Adrenal gland (tissue), 12 donors: ENCODE data around the gene C3orf52. TPM values are rescaled to one million over a fixed set of nuclear protein-coding genes. Genes with fewer than 3 reads are reported as not detected.

Source experiments
- DNase-seq, 7 donors: peaks; one replicate each; pipeline ENCODE4 v3.0.0-alpha.2; 2019 to 2020
- H3K27ac ChIP-seq, 5 donors: fragments of 200-600 bp; sonication (generic) in 4 of 5; 1 replicate in 3 of 5; 2 replicates in 2 of 5; pipeline versions ENCODE4 v1.5.1 to v1.8.0; 2016 to 2020; ENCODE audit warnings: mild to moderate bottlenecking in 1 of 5
- H3K27me3 ChIP-seq: fragments of 200-600 bp; 2 replicates; pipeline ENCODE4 v1.8.0; 2021
- H3K36me3 ChIP-seq, 2 donors: fragments of 200-600 bp; replicated peaks in 1 of 2; 1 replicate in 1 of 2; 2 replicates in 1 of 2; pipeline versions ENCODE4 v1.5.1 to v1.8.0; 2018 to 2022
- H3K4me1 ChIP-seq, 2 donors: fragments of 200-600 bp; replicated peaks in 1 of 2; 1 replicate in 1 of 2; 2 replicates in 1 of 2; pipeline versions ENCODE4 v1.5.1 to v1.8.0; 2018 to 2021
- H3K4me3 ChIP-seq, 4 donors: fragments of 200-600 bp; sonication (generic) in 3 of 4; one replicate each; pipeline ENCODE4 v1.5.1; 2016 to 2018
- H3K9me3 ChIP-seq, 3 donors: fragments of 200-600 bp; sonication (generic) in 1 of 3; replicated peaks in 1 of 3; 1 replicate in 2 of 3; 2 replicates in 1 of 3; pipeline versions ENCODE4 v1.5.1 to v1.8.0; 2016 to 2021
- CTCF ChIP-seq, 6 experiments: fragments of 450-650 bp in 4 of 6; fragments of 200-600 bp in 2 of 6; sonication (generic) in 1 of 6; IDR thresholded peaks; 1 replicate in 5 of 6; 2 replicates in 1 of 6; pipeline versions ENCODE4 v1.5.1 to v1.8.0; 2016 to 2021; ENCODE audit warnings: antibody characterized with exemption in 6 of 6, mild to moderate bottlenecking in 2 of 6, moderate library complexity in 1 of 6
- POLR2A ChIP-seq, 2 donors: fragments of 450-650 bp; IDR thresholded peaks; one replicate each; pipeline ENCODE4 v1.6.1; 2017; ENCODE audit warnings: antibody characterized with exemption in 2 of 2, mild to moderate bottlenecking in 2 of 2, moderate library complexity in 1 of 2
- WGBS, 4 donors: extraction: QIAGEN DNeasy Blood & Tissue Kit in 2 of 4; methylation state at CpG; one replicate each; pipeline versions ENCODE4 v1.1.5 to v1.1.7; 2013 to 2017; 5-methylcytosine and 5-hydroxymethylcytosine counted together
- intact Hi-C, 2 donors: fragments of 100-400 bp; cut with DNase I; formaldehyde crosslinking; loops; one replicate each; pipeline versions ENCODE4 v1.14.1 to v1.15.0; 2022 to 2023
- polyA plus RNA-seq, 3 donors: library from polyadenylated mRNA; stranded (reverse); fragments of 200-250 nt in 2 of 3; fragments of 350-450 nt in 1 of 3; fragmentation: Illumina TruSeq in 1 of 3; extraction: RNeasy Lipid Tissue Mini Kit (QIAGEN cat#74804) in 1 of 3; gene quantifications; one replicate each; pipeline ENCODE4 v1.2.3, GENCODE V29; 2013 to 2014
- total RNA-seq, 9 donors: library from RNA; depleted of rRNA in 4 of 9; stranded (reverse); fragments of >200 nt in 4 of 9; fragments of 120-200 nt in 1 of 9; fragmentation: NEBNext Ultra II Directional in 1 of 9; extraction: Animal tissue kit (Norgen Biotek cat#: 25700) in 1 of 9; gene quantifications; one replicate each; pipeline versions ENCODE4 v1.1.0 to v1.2.4, GENCODE V29; 2013 to 2023
- donor health status: healthy with polysubstance abuse.
- donor health status: Bipolar disorder and iron deficiency.
- donor health status: DM: yes; HTN: yes; CAD: no.
- donor health status: DM: no; HTN: no; CAD: no.
- donor health status: DM: no; HTN: no; CAD: no.
- donor health status: DM: yes; HTN: yes; CAD: no.

The C3orf52 gene
- total and polyA plus RNA-seq, 12 donors, result 0.06 to 9.0 (median 2.2) TPM

DNA sequence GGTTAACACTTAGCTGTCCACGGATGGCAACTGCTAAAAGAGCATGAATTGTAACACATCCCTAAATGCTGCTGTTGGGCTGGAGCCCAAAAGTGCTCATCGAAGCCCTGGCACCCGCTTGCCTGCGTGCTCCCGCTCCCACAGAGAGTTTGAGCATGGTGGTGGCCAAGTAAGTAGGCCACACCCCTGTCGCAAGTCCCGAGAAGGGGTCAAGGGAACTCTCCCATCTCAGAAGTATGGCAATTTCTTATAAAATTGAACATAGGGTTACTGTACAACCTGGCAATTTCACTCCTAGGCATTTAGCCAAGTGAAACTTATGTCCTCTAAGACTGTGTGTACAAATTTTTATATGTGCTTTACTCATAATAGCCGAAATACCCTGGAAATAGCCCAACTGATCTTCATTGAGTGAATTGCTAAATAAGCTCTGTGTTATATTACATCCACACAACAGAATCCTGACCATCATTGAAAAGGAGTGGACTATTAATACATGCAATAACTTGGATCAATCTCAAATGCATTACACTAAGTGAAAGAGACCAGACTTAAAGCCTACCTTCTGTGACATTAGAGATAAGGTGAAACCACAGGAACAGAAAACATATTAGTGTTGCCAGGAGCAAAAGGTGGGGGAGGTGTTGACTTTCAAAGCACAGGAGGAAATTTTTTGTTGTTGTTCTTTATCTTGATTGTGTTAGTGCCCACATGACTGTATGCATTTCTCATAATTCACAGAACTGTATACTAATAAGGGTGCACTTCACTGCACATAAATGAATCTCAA, 48.3 kb downstream of the C3orf52 start:
- Histone ChIP-seq H3K9me3 (no peaks in the 10 kb centered on the region), H3K36me3 (no peaks in the 10 kb centered on the region), H3K4me1 (no peaks in the 10 kb centered on the region), H3K27ac (no peak overlapping the region), H3K27me3 (no peaks in the 10 kb centered on the region), H3K4me3 (no peak overlapping the region)
- WGBS, 4 donors, result 71 to 83% (median 79%) methylated on average over 5 to 8 of the region's 8 CpGs
- intact Hi-C loops, result no loop called here
- DNase-seq, result no peak
- no peak for TF ChIP-seq CTCF (IDR thresholded peaks at IDR 0.05)
- TF ChIP-seq POLR2A (IDR thresholded peaks at IDR 0.05), result no peak

DNA sequence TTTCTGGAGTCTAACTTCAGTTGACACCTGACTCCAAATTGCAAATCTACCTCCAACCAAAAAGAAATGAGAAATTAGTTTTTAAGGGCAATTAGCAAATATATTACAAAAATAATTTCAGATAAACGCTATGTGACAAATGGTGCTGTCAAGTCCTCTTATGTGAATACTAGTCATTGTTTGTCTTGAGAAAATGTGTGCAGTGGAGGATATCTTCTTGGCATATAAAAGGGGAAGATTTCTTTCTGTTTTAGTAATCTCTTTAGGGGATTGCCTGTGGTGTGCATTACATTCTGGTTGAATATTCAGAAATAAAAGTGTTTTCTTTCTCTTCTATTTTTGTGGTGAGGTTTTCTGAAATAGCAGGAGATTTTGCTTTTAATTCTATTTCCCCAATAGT, 49.9 kb downstream of the C3orf52 start:
- no peaks in the 10 kb centered on the region for H3K9me3 ChIP-seq
- 53 to 66% (median 58%) methylated on average over 1 of the region's 1 CpG for WGBS, 4 donors
- DNase-seq, result no peak
- no peaks in the 10 kb centered on the region for H3K27me3 ChIP-seq
- H3K4me3 ChIP-seq, result no peak overlapping the region
- no peak overlapping the region for H3K27ac ChIP-seq
- no peaks in the 10 kb centered on the region for H3K36me3 ChIP-seq
- TF ChIP-seq POLR2A (IDR thresholded peaks at IDR 0.05), result no peak
- TF ChIP-seq CTCF (IDR thresholded peaks at IDR 0.05), result no peak
- H3K4me1 ChIP-seq, result no peaks in the 10 kb centered on the region
- intact Hi-C loops, result no loop called here

GRCh38 chr3:112136959-112137693, 50.9 kb downstream of the C3orf52 start:
- TF ChIP-seq CTCF (IDR thresholded peaks at IDR 0.05) (peak; percentile 12 to 49 (median 28)), POLR2A (IDR thresholded peaks at IDR 0.05) (no peak)
- Histone ChIP-seq H3K27ac (no peak overlapping the region), H3K36me3 (no peaks in the 10 kb centered on the region), H3K27me3 (no peaks in the 10 kb centered on the region), H3K4me1 (no peaks in the 10 kb centered on the region), H3K9me3 (no peaks in the 10 kb centered on the region), H3K4me3 (no peak overlapping the region)
- WGBS, 4 donors, result 27 to 31% (median 31%) methylated on average over 5 of the region's 5 CpGs
- intact Hi-C loops, result no loop called here
- DNase-seq, result peak in 1 of 7 donors; percentile 23

GRCh38 chr3:112137781-112138180, 51.6 kb downstream of the C3orf52 start:
- Histone ChIP-seq H3K36me3 (no peaks in the 10 kb centered on the region), H3K4me1 (no peaks in the 10 kb centered on the region), H3K9me3 (no peaks in the 10 kb centered on the region), H3K4me3 (no peak overlapping the region), H3K27ac (no peak overlapping the region), H3K27me3 (no peaks in the 10 kb centered on the region)
- WGBS, 4 donors, result 45 to 52% (median 47%) methylated on average over 4 of the region's 4 CpGs
- no peak for TF ChIP-seq POLR2A (IDR thresholded peaks at IDR 0.05)
- DNase-seq, result no peak
- intact Hi-C loops, result no loop called here
